ENCODE data around the gene DAPK1. TPM values are rescaled to one million over a fixed set of nuclear protein-coding genes. Genes with fewer than 3 reads are reported as not detected.

DAPK1 gene
- polyA plus RNA-seq, 1 of the 3 experiments (the other 2 are of a cell fraction), result 0.61 TPM

GRCh38 chr9:87741326-87741725 lies 243.7 kb downstream of the DAPK1 start:
- no peak overlapping the region for H3K4me3 ChIP-seq (ENCODE audit: low read depth in 2 of 2, low read length in 1 of 2)
- no peak for DNase-seq
- no peaks in the 10 kb centered on the region for H3K27me3 ChIP-seq (ENCODE audit: insufficient read depth)
- no peak overlapping the region for H3K9ac ChIP-seq
- no peak overlapping the region for H3K27ac ChIP-seq (ENCODE audit: low read depth in 2 of 2, low read length in 1 of 2)
- H3K9me2 ChIP-seq, result no peaks in the 10 kb centered on the region
- no peaks in the 10 kb centered on the region; a peak in 1 of 4 replicates for H3K4me1 ChIP-seq (ENCODE audit: control insufficient read depth in 1 of 2, insufficient read depth in 2 of 2, low read depth in 1 of 2, low read length in 1 of 2)
- H3K36me3 ChIP-seq (replicated peaks in 1 of 2; ENCODE audit: control insufficient read depth in 1 of 2, insufficient read depth in 2 of 2, low read length in 1 of 2), result no peaks in the 10 kb centered on the region
- ChIA-PET CTCF (no interaction called here), POLR2A (no interaction called here)
- H3F3A ChIP-seq (replicated peaks; ENCODE audit: insufficient read depth), result no peaks in the 10 kb centered on the region
- 62% methylated on average over 4 of the region's 4 CpGs for WGBS (ENCODE audit: low lambda C conversion rate)
- TF ChIP-seq MEF2A (IDR thresholded peaks at IDR 0.05; ENCODE audit: borderline replicate concordance, low read depth) (no peak), TCF12 (IDR thresholded peaks at IDR 0.05) (no peak), RCOR1 (IDR thresholded peaks at IDR 0.05; ENCODE audit: low read length) (no peak), TEAD4 (IDR thresholded peaks at IDR 0.05; ENCODE audit: borderline replicate concordance, insufficient read depth) (no peak)
- H3K9me3 ChIP-seq, result no peaks in the 10 kb centered on the region
- no peaks in the 10 kb centered on the region for H4K20me1 ChIP-seq (ENCODE audit: insufficient read depth)
- H3K79me2 ChIP-seq (ENCODE audit: insufficient read depth), result no peaks in the 10 kb centered on the region
- no peak overlapping the region for H2AFZ ChIP-seq (ENCODE audit: low read depth)
- H3K4me2 ChIP-seq, result no peak overlapping the region

- Histone ChIP-seq H3K4me2 (no peak overlapping the region), H3K9ac (no peak overlapping the region), H3K9me3 (no peaks in the 10 kb centered on the region), H3K27me3 (ENCODE audit: insufficient read depth) (no peaks in the 10 kb centered on the region), H3K27ac (ENCODE audit: low read depth in 2 of 2, low read length in 1 of 2) (no peak overlapping the region), H4K20me1 (ENCODE audit: insufficient read depth) (no peaks in the 10 kb centered on the region), H3K4me3 (ENCODE audit: low read depth in 2 of 2, low read length in 1 of 2) (no peak overlapping the region), H3K9me2 (no peaks in the 10 kb centered on the region), H3K4me1 (ENCODE audit: control insufficient read depth in 1 of 2, insufficient read depth in 2 of 2, low read depth in 1 of 2, low read length in 1 of 2) (no peaks in the 10 kb centered on the region; a peak in 1 of 4 replicates), H3K36me3 (replicated peaks in 1 of 2; ENCODE audit: control insufficient read depth in 1 of 2, insufficient read depth in 2 of 2, low read length in 1 of 2) (no peaks in the 10 kb centered on the region), H3F3A (replicated peaks; ENCODE audit: insufficient read depth) (no peaks in the 10 kb centered on the region), H3K79me2 (ENCODE audit: insufficient read depth) (no peaks in the 10 kb centered on the region), H2AFZ (ENCODE audit: low read depth) (no peak overlapping the region)
- TF ChIP-seq MAX (IDR thresholded peaks at IDR 0.05; ENCODE audit: low read depth), result no peak
- no peak for TF ChIP-seq SIN3A (IDR thresholded peaks at IDR 0.05; ENCODE audit: borderline replicate concordance, low read depth, low read length)
- no peak for TF ChIP-seq POLR2AphosphoS5 (IDR thresholded peaks at IDR 0.05; ENCODE audit: low read depth, low read length)
- TF ChIP-seq USF2 (IDR thresholded peaks at IDR 0.05; ENCODE audit: borderline replicate concordance, low read depth, low read length), result no peak
- TF ChIP-seq YY1 (IDR thresholded peaks at IDR 0.05; ENCODE audit: low read depth), result no peak
- TF ChIP-seq RCOR1 (IDR thresholded peaks at IDR 0.05; ENCODE audit: low read length), result no peak
- no peak for TF ChIP-seq TCF12 (IDR thresholded peaks at IDR 0.05)
- no peak for TF ChIP-seq GABPA (IDR thresholded peaks at IDR 0.05; ENCODE audit: low read depth)
- TF ChIP-seq ZBTB33 (IDR thresholded peaks at IDR 0.05; ENCODE audit: borderline replicate concordance, low read depth), result no peak
- TF ChIP-seq GATA2 (CRISPR knock-in tag; IDR thresholded peaks at IDR 0.05), result no peak
- no peak for TF ChIP-seq NFIC (IDR thresholded peaks at IDR 0.05; ENCODE audit: borderline replicate concordance)
- no peak for TF ChIP-seq FOXM1 (IDR thresholded peaks at IDR 0.05; ENCODE audit: low read depth)
- TF ChIP-seq FOXJ3 (CRISPR knock-in tag; IDR thresholded peaks at IDR 0.05), result no peak
- no peak for TF ChIP-seq NRF1 (IDR thresholded peaks at IDR 0.05; ENCODE audit: low read depth, low read length)
- no peak for TF ChIP-seq USF1 (IDR thresholded peaks at IDR 0.05; ENCODE audit: borderline replicate concordance, low read depth)
- no peak for TF ChIP-seq CHD2 (IDR thresholded peaks at IDR 0.05; ENCODE audit: low read length, partially characterized antibody)
- TF ChIP-seq TAF1 (IDR thresholded peaks at IDR 0.05; ENCODE audit: borderline replicate concordance, low read depth, low read length), result no peak
- TF ChIP-seq ELF1 (IDR thresholded peaks at IDR 0.05), result no peak
- no peak for TF ChIP-seq RXRA (IDR thresholded peaks at IDR 0.05; ENCODE audit: borderline replicate concordance, low read depth)
- no peak for DNase-seq
- CTCF ChIA-PET, result no interaction called here
- 34% methylated on average over 5 of the region's 5 CpGs for WGBS (ENCODE audit: low lambda C conversion rate)
- POLR2A ChIA-PET, result no interaction called here
Observed at GRCh38 chr9:87741891-87742290, 244.2 kb downstream of the DAPK1 start.

All from SK-N-SH (cell line).